Activated T-helper 2 cell treated with anti-CD3 and anti-CD28 coated beads, Interferon-gamma antibody, Interleukin-2, Interleukin-4, amounts not matched to agents 10 μg/mL and 5 μg/mL and 100 μg/mL, durations not matched to agents 14 hours and 24 hours and 36 hours (primary cell): Measurements from ENCODE around the gene BBC3. TPM values are rescaled to one million over a fixed set of nuclear protein-coding genes. Genes with fewer than 3 reads are reported as not detected.
A peak's percentile ranks its signal among the peaks of the same experiment; 100 is the strongest.

Source experiments
- DNase-seq: peaks from one replicate; pipeline ENCODE4 v3.0.0; 2021; ENCODE audit warnings: low spot score
- H3K27ac Mint-ChIP-seq: one replicate; pipeline ENCODE4 v1.8.0; 2021; ENCODE audit warnings: mixed read lengths
- H3K27me3 Mint-ChIP-seq: one replicate; pipeline ENCODE4 v1.8.0; 2021; ENCODE audit warnings: low read depth, mixed read lengths
- H3K36me3 Mint-ChIP-seq: one replicate; pipeline ENCODE4 v1.8.0; 2021; ENCODE audit warnings: low read depth, mixed read lengths
- H3K4me1 Mint-ChIP-seq: one replicate; pipeline ENCODE4 v1.8.0; 2021; ENCODE audit warnings: low read depth, mixed read lengths
- H3K4me3 Mint-ChIP-seq: one replicate; pipeline ENCODE4 v1.8.0; 2021; ENCODE audit warnings: low read depth, mild to moderate bottlenecking, moderate library complexity, mixed read lengths
- H3K9me3 Mint-ChIP-seq: one replicate; pipeline ENCODE4 v1.8.0; 2021; ENCODE audit warnings: mixed read lengths
- intact Hi-C: fragments of 100-400 bp; cut with micrococcal nuclease; formaldehyde crosslinking; loops from one replicate; pipeline ENCODE4 v1.15.1; 2023
- total RNA-seq: library from RNA; stranded (reverse); gene quantifications from 2 replicates; pipeline ENCODE4 v1.2.3, GENCODE V29; 2022

BBC3 gene
- total RNA-seq, 1 donor from 2014 or later: 16.3 TPM

GRCh38 chr19:47239610-47240296, 8.8 kb upstream of the BBC3 start:
- Mint-ChIP-seq H3K27ac (no peak overlapping the region), H3K4me3 (no peak overlapping the region), H3K27me3 (peaks cover 6% of the 10 kb centered on the region), H3K36me3 (no peaks in the 10 kb centered on the region), H3K4me1 (peaks cover 14% of the 10 kb centered on the region), H3K9me3 (no peaks in the 10 kb centered on the region)
- intact Hi-C loops: loop anchor here (5.0 kb wide), 2 partner anchors 142 to 202 kb away; no protein-coding TSS in a partner anchor
- DNase-seq: peak; percentile 35

- Mint-ChIP-seq H3K9me3 (no peaks in the 10 kb centered on the region), H3K27me3 (peaks cover 6% of the 10 kb centered on the region), H3K27ac (no peak overlapping the region), H3K36me3 (no peaks in the 10 kb centered on the region), H3K4me3 (peak overlapping the region; percentile 69), H3K4me1 (peaks cover 12% of the 10 kb centered on the region)
- no peak for DNase-seq
- intact Hi-C loops: no loop called here
Observed at GRCh38 chr19:47239152-47239551, 8.2 kb upstream of the BBC3 start.

- intact Hi-C loops: no loop called here
- H3K4me3 Mint-ChIP-seq: no peak overlapping the region
- H3K36me3 Mint-ChIP-seq: no peaks in the 10 kb centered on the region
- H3K27ac Mint-ChIP-seq: no peak overlapping the region
- H3K27me3 Mint-ChIP-seq: peaks cover 6% of the 10 kb centered on the region
- H3K4me1 Mint-ChIP-seq: peaks cover 19% of the 10 kb centered on the region
- no peak for DNase-seq
- H3K9me3 Mint-ChIP-seq: no peaks in the 10 kb centered on the region
Observed at GRCh38 chr19:47236072-47236675, 5.2 kb upstream of the BBC3 start.

- peak; percentile 25 for DNase-seq
- Mint-ChIP-seq H3K27me3 (peaks cover 2% of the 10 kb centered on the region), H3K9me3 (no peaks in the 10 kb centered on the region), H3K36me3 (no peaks in the 10 kb centered on the region), H3K4me3 (peak overlapping the region; percentile 74), H3K27ac (peak overlapping the region; percentile 60), H3K4me1 (peaks cover 16% of the 10 kb centered on the region)
- intact Hi-C loops: loop anchor here (1.0 kb wide), 1 partner anchor 9 kb away; no protein-coding TSS in a partner anchor
Observed at GRCh38 chr19:47232422-47233211, 1.6 kb upstream of the BBC3 start.

GRCh38 chr19:47231215-47232054, 436 bp upstream of the BBC3 start:
- intact Hi-C loops: loop anchor here (1.0 kb wide), 1 partner anchor 10 kb away; no protein-coding TSS in a partner anchor
- Mint-ChIP-seq H3K27ac (peak overlapping the region; percentile 81), H3K4me1 (peaks cover 17% of the 10 kb centered on the region), H3K4me3 (peak overlapping the region; percentile 74), H3K36me3 (no peaks in the 10 kb centered on the region), H3K27me3 (peaks cover 2% of the 10 kb centered on the region), H3K9me3 (no peaks in the 10 kb centered on the region)
- peak; percentile 88 for DNase-seq

GRCh38 chr19:47230054-47230920, 712 bp downstream of the BBC3 start:
- Mint-ChIP-seq H3K27me3 (no peaks in the 10 kb centered on the region), H3K4me1 (peaks cover 22% of the 10 kb centered on the region), H3K9me3 (no peaks in the 10 kb centered on the region), H3K4me3 (no peak overlapping the region), H3K27ac (no peak overlapping the region), H3K36me3 (peaks cover 4% of the 10 kb centered on the region)
- DNase-seq: peak; percentile 75
- intact Hi-C loops: no loop called here

GRCh38 chr19:47229676-47230053, 1.3 kb downstream of the BBC3 start:
- intact Hi-C loops: loop anchor here (5.0 kb wide), 2 partner anchors 72 to 182 kb away; partner anchors contain the start of gene TMEM160
- H3K4me1 Mint-ChIP-seq: peaks cover 22% of the 10 kb centered on the region
- DNase-seq: no peak
- H3K9me3 Mint-ChIP-seq: no peaks in the 10 kb centered on the region
- peaks cover 6% of the 10 kb centered on the region for H3K36me3 Mint-ChIP-seq
- H3K27me3 Mint-ChIP-seq: no peaks in the 10 kb centered on the region
- H3K27ac Mint-ChIP-seq: no peak overlapping the region
- H3K4me3 Mint-ChIP-seq: no peak overlapping the region

- peaks cover 22% of the 10 kb centered on the region for H3K4me1 Mint-ChIP-seq
- H3K27ac Mint-ChIP-seq: no peak overlapping the region
- peaks cover 6% of the 10 kb centered on the region for H3K36me3 Mint-ChIP-seq
- H3K4me3 Mint-ChIP-seq: no peak overlapping the region
- DNase-seq: peak; percentile 37
- no peaks in the 10 kb centered on the region for H3K9me3 Mint-ChIP-seq
- no peaks in the 10 kb centered on the region for H3K27me3 Mint-ChIP-seq
- intact Hi-C loops: loop anchor here (5.0 kb wide), 2 partner anchors 72 to 182 kb away; partner anchors contain the start of gene TMEM160
Observed at GRCh38 chr19:47228937-47229675, 1.9 kb downstream of the BBC3 start.

GRCh38 chr19:47228168-47228936, 2.6 kb downstream of the BBC3 start:
- Mint-ChIP-seq H3K4me3 (no peak overlapping the region), H3K36me3 (peaks cover 10% of the 10 kb centered on the region), H3K27ac (no peak overlapping the region), H3K4me1 (peaks cover 22% of the 10 kb centered on the region), H3K27me3 (no peaks in the 10 kb centered on the region), H3K9me3 (no peaks in the 10 kb centered on the region)
- peak; percentile 58 for DNase-seq
- intact Hi-C loops: loop anchor here (5.0 kb wide), 2 partner anchors 71 to 181 kb away; partner anchors contain the start of gene TMEM160

- Mint-ChIP-seq H3K4me3 (peak overlapping the region; percentile 80), H3K27ac (peak overlapping the region; percentile 84), H3K36me3 (peaks cover 10% of the 10 kb centered on the region), H3K27me3 (no peaks in the 10 kb centered on the region), H3K4me1 (peaks cover 18% of the 10 kb centered on the region), H3K9me3 (no peaks in the 10 kb centered on the region)
- intact Hi-C loops: loop anchor here (1.0 to 5.0 kb wide), 5 partner anchors 17 to 180 kb away; partner anchors contain the start of genes TMEM160 and ZC3H4
- peak; percentile 60 for DNase-seq
Observed at GRCh38 chr19:47227352-47228167, 3.4 kb downstream of the BBC3 start.
